ENCODE results near the gene ATG9A.
A peak's percentile ranks its signal among the peaks of the same experiment; 100 is the strongest.

The ATG9A gene

DNA sequence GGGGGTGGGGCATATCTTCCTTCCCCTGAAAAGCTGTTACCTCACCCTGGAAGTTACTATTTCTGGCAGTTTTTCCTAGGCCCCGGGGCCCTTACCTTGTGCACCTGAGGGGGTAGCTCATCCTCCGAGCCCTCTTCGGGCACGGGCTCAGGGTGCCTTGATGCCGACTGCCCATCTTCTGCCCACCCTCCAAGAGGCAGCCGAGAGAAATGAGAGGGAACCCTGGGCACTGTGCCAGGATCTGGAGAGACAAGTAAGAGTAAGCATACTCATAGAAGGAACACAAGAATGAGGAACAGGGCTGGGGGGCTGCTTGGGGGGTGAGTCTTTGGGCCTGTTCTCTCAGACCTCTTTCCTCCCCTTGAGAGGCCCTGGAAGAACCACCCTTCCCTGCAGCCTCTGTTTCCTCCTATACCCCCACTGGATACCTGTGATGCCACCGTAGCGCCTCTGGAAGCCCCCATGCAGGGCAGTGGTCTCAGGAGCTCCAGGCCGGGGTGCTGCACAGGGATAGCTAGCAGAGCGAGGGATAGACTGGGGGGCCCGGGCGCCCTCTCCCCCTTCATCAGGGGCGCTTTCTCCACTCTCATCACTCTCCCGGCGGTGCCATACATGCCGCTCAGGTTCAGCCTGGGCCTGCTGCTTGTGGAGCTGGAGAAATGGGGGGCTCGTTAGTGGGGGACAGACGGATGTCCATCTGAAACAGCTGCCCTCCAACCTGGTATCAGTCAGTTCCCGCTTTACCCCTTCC is 8.6 kb downstream of the ATG9A start:
- DNase-seq (ENCODE audit: low spot score), result no peak

DNA sequence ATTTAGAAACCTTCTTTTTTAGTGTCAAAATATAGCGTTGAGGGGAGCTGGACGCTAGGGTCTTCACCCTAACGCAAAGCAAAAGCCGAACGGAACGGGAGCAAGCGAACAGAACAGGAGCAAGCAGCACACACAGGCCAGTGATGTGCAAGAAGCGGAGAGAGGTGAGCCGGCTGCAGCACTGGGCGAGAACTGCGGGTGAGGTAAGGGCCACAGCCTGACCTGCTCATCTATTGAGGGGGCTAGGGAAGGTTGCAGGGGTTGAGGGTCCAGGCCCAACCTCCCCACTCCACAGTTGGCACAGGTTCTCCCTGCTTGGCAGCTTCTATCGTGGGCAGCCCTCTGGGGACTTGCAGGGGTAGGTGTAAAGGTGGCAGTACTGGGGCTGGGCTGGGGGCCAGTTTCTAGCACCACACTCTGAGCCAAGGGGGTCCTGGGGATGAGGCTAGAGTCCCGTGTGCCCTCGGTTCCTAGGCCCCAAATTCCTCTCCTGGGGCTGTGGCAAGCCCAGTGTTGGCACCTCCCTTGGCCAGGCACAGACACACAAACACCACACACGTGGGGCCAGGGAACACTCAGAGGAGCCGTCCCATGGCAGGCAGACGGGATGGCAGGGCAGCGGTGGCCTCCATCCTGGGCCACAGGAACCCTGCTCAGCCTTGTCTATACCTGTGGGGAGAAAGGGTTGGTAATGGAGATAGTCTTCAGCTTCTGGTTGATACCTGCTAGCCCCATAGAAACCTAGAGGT is 9.5 kb downstream of the ATG9A start:
- no peak for DNase-seq (ENCODE audit: low spot score)

GRCh38 chr2:219218732-219219701 is 10.4 kb downstream of the ATG9A start, which contains the start of gene ABCB6:
ABCB6 (minus strand) TSS chr2:219218958; CDS start chr2:219218673, 285 bp downstream.
- DNase-seq (ENCODE audit: low spot score), result peak; percentile 91

GRCh38 chr2:219218217-219218731 is 11.2 kb downstream of the ATG9A start:
- peak; percentile 82 for DNase-seq (ENCODE audit: low spot score)

GRCh38 chr2:219216535-219216915 is 12.9 kb downstream of the ATG9A start:
- DNase-seq (ENCODE audit: low spot score), result no peak

DNA sequence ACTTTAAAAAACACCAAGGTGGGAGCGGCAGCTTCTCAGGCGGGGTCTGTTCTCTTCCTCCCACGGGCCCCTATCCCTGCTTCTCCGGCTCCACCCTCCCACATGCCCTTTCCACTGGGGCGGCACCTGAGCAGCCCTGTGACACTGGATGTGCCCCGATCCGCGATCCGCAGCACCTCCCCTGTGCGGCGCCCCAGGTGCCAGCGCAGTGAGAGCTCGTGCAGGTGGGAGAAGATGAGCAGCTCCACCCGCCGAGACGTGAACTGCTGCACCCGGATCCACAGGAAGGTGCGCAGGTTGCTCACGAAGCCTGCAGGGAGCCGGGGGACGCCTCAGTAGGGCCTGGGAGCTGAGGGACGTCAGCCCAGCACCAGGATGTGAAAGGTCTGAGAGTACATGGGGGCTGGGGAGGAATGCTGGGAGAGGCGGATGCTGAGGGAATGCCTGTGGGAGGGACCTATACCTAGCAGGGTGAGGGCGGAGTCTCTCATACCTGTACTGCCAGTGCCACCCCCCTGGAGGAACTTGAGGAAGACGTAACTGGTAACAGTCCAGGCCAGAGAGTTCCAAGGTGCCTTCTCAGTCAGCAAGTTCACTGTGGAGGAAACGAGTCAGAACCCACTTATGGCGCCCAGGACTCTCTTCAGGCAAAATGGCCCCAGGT is 13.4 kb downstream of the ATG9A start:
- DNase-seq (ENCODE audit: low spot score), result no peak

DNA sequence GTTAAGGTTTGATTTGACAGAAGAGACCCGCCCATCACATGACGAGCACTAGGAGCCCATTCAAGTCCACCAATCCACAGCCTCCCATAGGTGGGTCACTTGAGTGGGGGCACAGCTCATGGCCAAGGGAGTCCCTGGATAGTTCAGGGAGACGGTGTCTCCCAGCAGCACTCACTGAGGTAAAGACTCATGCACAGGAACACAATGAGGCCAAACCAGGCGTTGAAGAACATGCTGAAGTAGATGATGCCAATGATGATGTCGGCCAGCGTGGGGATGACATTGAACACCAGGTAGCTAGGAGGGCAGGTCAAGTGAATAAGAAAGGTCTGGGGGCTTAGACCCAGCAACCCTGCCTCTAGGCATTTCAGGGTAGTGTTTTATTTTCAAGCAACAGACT is 14.7 kb downstream of the ATG9A start:
- no peak for DNase-seq (ENCODE audit: low spot score)

GRCh38 chr2:219214141-219214540 is 15.3 kb downstream of the ATG9A start:
- no peak for DNase-seq (ENCODE audit: low spot score)

- no peak for DNase-seq (ENCODE audit: low spot score)
Observed at GRCh38 chr2:219213486-219214071, 15.9 kb downstream of the ATG9A start.

GRCh38 chr2:219213026-219213415 is 16.4 kb downstream of the ATG9A start:
- DNase-seq (ENCODE audit: low spot score), result no peak

GRCh38 chr2:219210886-219211362 is 18.5 kb downstream of the ATG9A start:
- no peak for DNase-seq (ENCODE audit: low spot score)

GRCh38 chr2:219210196-219210885 is 19.1 kb downstream of the ATG9A start:
- no peak for DNase-seq (ENCODE audit: low spot score)

GRCh38 chr2:219209236-219210195 is 19.9 kb downstream of the ATG9A start:
- no peak for DNase-seq (ENCODE audit: low spot score)

DNA sequence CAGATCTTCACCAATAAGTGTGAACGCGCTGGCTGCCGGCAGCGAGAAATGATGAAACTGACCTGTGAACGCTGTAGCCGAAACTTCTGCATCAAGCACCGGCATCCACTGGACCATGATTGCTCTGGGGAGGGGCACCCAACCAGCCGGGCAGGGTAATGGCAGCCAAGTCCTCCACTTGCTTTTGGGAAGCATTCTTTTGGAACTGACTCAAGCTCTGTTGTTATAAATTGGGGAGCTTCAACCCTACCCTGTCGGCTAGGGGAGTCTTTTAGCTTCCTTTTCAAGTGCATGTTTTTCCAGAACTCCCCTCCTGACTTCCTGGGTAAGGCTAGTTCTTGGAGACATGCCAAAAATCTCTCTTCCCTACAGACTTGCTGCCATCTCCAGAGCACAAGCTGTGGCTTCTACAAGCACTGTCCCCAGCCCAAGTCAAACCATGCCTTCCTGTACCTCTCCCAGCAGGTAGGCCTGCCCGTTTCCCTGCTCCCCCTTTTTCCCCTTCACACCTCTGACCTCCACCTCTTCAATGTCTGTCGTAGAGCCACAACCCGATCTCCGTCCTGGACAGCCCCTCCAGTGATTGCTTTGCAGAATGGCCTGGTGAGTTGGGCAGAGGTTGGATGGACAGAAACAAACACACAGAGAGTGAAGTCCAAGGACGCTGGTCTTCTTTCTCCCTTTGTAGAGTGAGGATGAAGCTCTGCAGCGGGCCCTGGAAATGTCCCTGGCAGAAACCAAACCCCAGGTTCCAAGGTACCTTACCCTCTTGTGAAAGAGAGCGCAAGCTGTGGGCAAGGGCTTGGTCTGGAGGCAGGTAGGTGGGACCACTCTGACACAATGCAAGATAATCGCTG is 21.3 kb downstream of the ATG9A start:
- DNase-seq (ENCODE audit: low spot score), result peak; percentile 39

- DNase-seq (ENCODE audit: low spot score), result no peak
Observed at GRCh38 chr2:219207134-219207883, 22.1 kb downstream of the ATG9A start.

DNA sequence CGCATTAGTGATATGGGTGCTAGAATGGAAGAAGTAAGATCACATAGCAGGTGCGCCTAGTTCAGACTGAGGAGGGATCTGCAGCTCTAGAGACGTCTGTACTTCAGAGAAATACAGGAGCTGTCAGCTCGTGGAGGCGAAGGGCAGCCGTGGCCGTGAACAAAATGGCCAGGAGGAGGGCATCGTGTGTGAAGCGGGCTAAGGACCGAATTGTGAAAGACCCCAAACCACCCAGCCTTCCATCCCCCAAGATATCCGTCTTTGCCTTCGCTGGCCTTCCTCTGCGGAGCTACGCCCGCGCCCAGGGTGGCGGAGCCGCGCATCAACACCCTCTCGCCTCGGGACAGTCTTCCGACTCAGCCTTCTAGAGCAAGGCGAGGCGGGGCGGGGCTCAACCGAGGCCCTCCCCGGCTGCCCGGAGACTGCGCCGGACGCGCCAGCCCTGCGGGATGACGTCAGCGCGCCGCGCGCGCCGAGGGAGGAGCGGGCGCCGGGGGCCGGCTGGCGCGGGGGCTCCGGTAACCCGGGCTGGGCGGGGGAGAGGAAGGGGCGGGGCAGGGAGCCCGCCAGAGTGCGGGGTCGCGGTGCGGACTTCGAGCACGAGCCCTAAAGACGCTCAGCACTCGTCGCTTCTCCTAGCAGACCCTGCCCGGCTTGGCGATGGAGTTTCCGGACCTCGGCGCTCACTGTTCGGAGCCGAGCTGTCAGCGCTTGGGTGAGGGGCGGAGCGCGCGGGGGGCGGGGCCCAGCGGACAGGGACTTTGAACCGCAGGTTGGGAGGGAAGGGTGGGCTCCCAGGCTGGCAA is 22.9 kb downstream of the ATG9A start, which contains the start of gene ZFAND2B:
Gene ZFAND2B, plus strand, starts transcription at position 455 of the 806 bp plus-strand sequence. Its CDS starts 206 bp downstream, at position 661.
- DNase-seq (ENCODE audit: low spot score), result peak; percentile 94
